Tibial nerve (tissue), 3 donors: ENCODE measurements around the gene USF1.

Source experiments
- POLR2A ChIP-seq, 2 donors: fragments of 450-650 bp; IDR thresholded peaks; one replicate each; pipeline ENCODE4 v1.6.1; 2017; ENCODE audit warnings: antibody characterized with exemption in 2 of 2, mild to moderate bottlenecking in 2 of 2, moderate library complexity in 2 of 2
- TF ChIP-seq, protein P1 (sequence below), 5 experiments: fragments of 200-600 bp in 3 of 5; fragments of 450-650 bp in 2 of 5; sonication (generic) in 3 of 5; IDR thresholded peaks; one replicate each; pipeline ENCODE4 v1.5.1; 2016 to 2019; ENCODE audit warnings: antibody characterized with exemption in 5 of 5, mild to moderate bottlenecking in 3 of 5, moderate library complexity in 2 of 5

DNA sequence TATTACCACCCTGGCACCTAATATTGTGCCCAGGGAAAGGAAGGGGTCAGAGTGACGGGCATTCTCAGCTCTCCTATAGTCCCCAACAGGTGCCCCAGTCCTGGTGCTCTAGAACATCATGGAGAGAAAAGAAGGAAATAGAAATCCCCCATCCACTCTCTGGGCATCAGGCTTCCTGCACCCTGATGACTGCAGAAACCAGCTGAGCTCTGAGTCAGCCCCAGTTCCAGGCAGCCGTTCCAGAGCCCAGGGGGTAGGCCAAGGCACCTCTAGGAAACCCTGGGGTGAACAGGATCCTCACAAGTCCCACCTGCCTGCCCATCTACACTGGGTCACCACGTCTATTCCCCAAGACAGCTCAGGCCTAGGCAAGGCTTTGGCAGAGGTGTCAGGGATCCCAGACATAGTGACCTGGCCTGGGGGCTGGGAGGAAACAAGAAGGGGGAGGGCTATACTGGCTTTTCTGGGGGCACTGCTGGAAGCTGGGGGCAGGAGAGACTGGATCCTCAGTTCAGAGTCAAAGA, 42.9 kb upstream of the USF1 start:
- no peak for TF ChIP-seq POLR2A (IDR thresholded peaks at IDR 0.05)
- TF ChIP-seq, protein P1, sequence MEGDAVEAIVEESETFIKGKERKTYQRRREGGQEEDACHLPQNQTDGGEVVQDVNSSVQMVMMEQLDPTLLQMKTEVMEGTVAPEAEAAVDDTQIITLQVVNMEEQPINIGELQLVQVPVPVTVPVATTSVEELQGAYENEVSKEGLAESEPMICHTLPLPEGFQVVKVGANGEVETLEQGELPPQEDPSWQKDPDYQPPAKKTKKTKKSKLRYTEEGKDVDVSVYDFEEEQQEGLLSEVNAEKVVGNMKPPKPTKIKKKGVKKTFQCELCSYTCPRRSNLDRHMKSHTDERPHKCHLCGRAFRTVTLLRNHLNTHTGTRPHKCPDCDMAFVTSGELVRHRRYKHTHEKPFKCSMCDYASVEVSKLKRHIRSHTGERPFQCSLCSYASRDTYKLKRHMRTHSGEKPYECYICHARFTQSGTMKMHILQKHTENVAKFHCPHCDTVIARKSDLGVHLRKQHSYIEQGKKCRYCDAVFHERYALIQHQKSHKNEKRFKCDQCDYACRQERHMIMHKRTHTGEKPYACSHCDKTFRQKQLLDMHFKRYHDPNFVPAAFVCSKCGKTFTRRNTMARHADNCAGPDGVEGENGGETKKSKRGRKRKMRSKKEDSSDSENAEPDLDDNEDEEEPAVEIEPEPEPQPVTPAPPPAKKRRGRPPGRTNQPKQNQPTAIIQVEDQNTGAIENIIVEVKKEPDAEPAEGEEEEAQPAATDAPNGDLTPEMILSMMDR (IDR thresholded peaks at IDR 0.05), result no peak
